T-cell (primary cell): ENCODE data around the gene SMAD5. TPM values are rescaled to one million over a fixed set of nuclear protein-coding genes. Genes with fewer than 3 reads are reported as not detected.

ENCODE experiments used
- ATAC-seq, 4 experiments: fragments of 200-7000 bp in 3 of 4; fragments of 150-1000 bp in 1 of 4; cut with Tn5 transposase; replicated peaks in 1 of 4; 1 replicate in 3 of 4; 2 replicates in 1 of 4; pipeline ENCODE4 v1.10.0; 2021; ENCODE audit warnings: moderate library complexity in 3 of 4, mild to moderate bottlenecking in 2 of 4, moderate number of reproducible peaks in 1 of 4
- CTCF ChIA-PET, 2 donors: fragments of 300-600 bp; sonication (Branson Sonifier 250); formaldehyde crosslinking; loops; one replicate each; lab custom pipeline; 2022; ENCODE audit warnings: antibody characterized with exemption in 2 of 2; lab: Charles Lee
- POLR2A ChIA-PET, 2 donors: fragments of 300-600 bp; sonication (Branson Sonifier 250); formaldehyde crosslinking; loops; one replicate each; lab custom pipeline; 2022; ENCODE audit warnings: antibody characterized with exemption in 2 of 2; lab: Charles Lee
- DNase-seq, 35 experiments: peaks; one replicate each; pipeline versions ENCODE4 v3.0.0 to v3.0.0-alpha.2; 2013 to 2023
- H3K27ac ChIP-seq: one replicate; pipeline ENCODE4 v1.5.1; 2013; ENCODE audit warnings: low read length
- H3K27me3 ChIP-seq, 2 experiments: replicated peaks in 1 of 2; 1 replicate in 1 of 2; 2 replicates in 1 of 2; pipeline versions ENCODE4 v1.6.1 to v1.7.0; 2013; ENCODE audit warnings: low read length in 1 of 2, mixed read lengths in 1 of 2; ENCODE audit not compliant: control insufficient read depth in 2 of 2, insufficient read depth in 2 of 2; ENCODE audit errors: extremely low read depth in 1 of 2
- H3K36me3 ChIP-seq, 2 donors: 1 replicate in 1 of 2; 2 replicates in 1 of 2; pipeline versions ENCODE4 v1.6.1 to v1.7.0; 2013; ENCODE audit warnings: low read length in 1 of 2; ENCODE audit not compliant: control insufficient read depth in 2 of 2, insufficient read depth in 1 of 2; ENCODE audit errors: extremely low read depth in 1 of 2
- H3K4me1 ChIP-seq, 2 experiments: 1 replicate in 1 of 2; 2 replicates in 1 of 2; pipeline versions ENCODE4 v1.6.1 to v1.7.0; 2013; ENCODE audit warnings: low read length in 2 of 2, mixed read lengths in 1 of 2; ENCODE audit not compliant: insufficient read depth in 2 of 2, control insufficient read depth in 1 of 2; ENCODE audit errors: extremely low read depth in 1 of 2
- H3K4me3 ChIP-seq, 2 donors: 1 replicate in 1 of 2; 2 replicates in 1 of 2; pipeline versions ENCODE4 v1.5.1 to v1.7.0; 2013; ENCODE audit warnings: mild to moderate bottlenecking in 2 of 2, low read length in 1 of 2, moderate library complexity in 1 of 2; ENCODE audit not compliant: control insufficient read depth in 1 of 2; ENCODE audit errors: extremely low read depth in 1 of 2
- H3K9me3 ChIP-seq: 2 replicates; pipeline ENCODE4 v1.7.0; 2013
- H3K27ac Mint-ChIP-seq, 2 donors: one replicate each; pipeline ENCODE4 v1.8.0; 2020 to 2021; ENCODE audit warnings: mild to moderate bottlenecking in 2 of 2, mixed read lengths in 2 of 2
- H3K27me3 Mint-ChIP-seq, 2 donors: one replicate each; pipeline ENCODE4 v1.8.0; 2021 to 2022; ENCODE audit warnings: mixed read lengths in 2 of 2
- H3K36me3 Mint-ChIP-seq: one replicate; pipeline ENCODE4 v1.8.0; 2021; ENCODE audit warnings: mixed read lengths
- H3K4me1 Mint-ChIP-seq, 3 donors: one replicate each; pipeline ENCODE4 v1.8.0; 2020 to 2022; ENCODE audit warnings: mixed read lengths in 3 of 3, mild to moderate bottlenecking in 1 of 3
- H3K4me3 Mint-ChIP-seq, 3 donors: one replicate each; pipeline ENCODE4 v1.8.0; 2020 to 2022; ENCODE audit warnings: mild to moderate bottlenecking in 3 of 3, mixed read lengths in 3 of 3, moderate library complexity in 3 of 3
- H3K9me3 Mint-ChIP-seq, 3 donors: one replicate each; pipeline ENCODE4 v1.8.0; 2020 to 2022; ENCODE audit warnings: mixed read lengths in 3 of 3
- WGBS: methylation state at CpG from one replicate; pipeline ENCODE4 v1.1.5; 2013; ENCODE audit warnings: missing lambda C conversion rate; ENCODE audit not compliant: insufficient coverage; 5-methylcytosine and 5-hydroxymethylcytosine counted together
- total RNA-seq, 35 experiments: library from RNA in 6 of 35; stranded (reverse) in 6 of 35; fragments of 120-200 nt in 1 of 35; gene quantifications; one replicate each; pipeline versions ENCODE4 v1.2.1 to v1.2.4 and lab custom pipeline; 2013 to 2026

Gene SMAD5
- total RNA-seq, 5 donors from 2014 or later (not counting 1 experiment from before 2014, with no cell fraction given) = 8.7 to 24.2 (median 18.4) TPM

DNA sequence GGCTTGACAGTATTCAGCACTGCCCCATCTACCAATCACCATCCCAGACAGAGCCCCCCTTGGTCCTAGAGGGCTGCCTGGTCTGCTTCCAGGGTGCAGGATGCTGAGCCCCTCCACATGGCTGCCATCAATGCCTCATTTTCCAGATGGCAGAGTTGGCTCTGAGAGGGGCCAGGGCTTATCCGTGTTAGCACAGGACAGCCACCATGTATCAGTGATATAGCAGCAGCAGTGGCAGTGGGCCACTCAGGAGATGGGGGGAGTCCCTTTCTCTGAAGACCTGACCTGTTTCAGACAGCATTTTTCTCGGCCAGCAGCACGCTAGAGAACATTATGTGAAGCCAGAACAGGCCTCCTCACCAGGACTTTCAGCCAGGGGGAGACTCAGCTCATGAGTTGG lies 61.9 kb downstream of the SMAD5 start:
- no peak overlapping the region for H3K4me3 ChIP-seq
- CTCF ChIA-PET = interaction anchor here in 1 of 2 donors (1.3 kb wide), 1 partner anchor 17 kb away, joined by 3 read pairs; no protein-coding TSS in a partner anchor
- no peak overlapping the region for H3K27ac Mint-ChIP-seq
- H3K4me1 ChIP-seq = peaks cover 0 to 4% of the 10 kb centered on the region in 2 experiments
- DNase-seq = no peak
- H3K27me3 Mint-ChIP-seq = peaks cover 37 to 63% of the 10 kb centered on the region in 2 donors
- H3K36me3 Mint-ChIP-seq = no peaks in the 10 kb centered on the region
- 53% methylated on average over 3 of the region's 3 CpGs for WGBS
- peaks cover 0 to 4% (median 1%) of the 10 kb centered on the region in 3 donors for H3K4me1 Mint-ChIP-seq
- H3K36me3 ChIP-seq = no peaks in the 10 kb centered on the region
- POLR2A ChIA-PET = no interaction called here
- H3K27ac ChIP-seq = no peak overlapping the region
- ATAC-seq = no peak
- H3K9me3 Mint-ChIP-seq = no peaks in the 10 kb centered on the region
- H3K4me3 Mint-ChIP-seq = no peak overlapping the region
- no peaks in the 10 kb centered on the region for H3K9me3 ChIP-seq
- H3K27me3 ChIP-seq = peaks cover 5 to 75% of the 10 kb centered on the region in 2 experiments

DNA sequence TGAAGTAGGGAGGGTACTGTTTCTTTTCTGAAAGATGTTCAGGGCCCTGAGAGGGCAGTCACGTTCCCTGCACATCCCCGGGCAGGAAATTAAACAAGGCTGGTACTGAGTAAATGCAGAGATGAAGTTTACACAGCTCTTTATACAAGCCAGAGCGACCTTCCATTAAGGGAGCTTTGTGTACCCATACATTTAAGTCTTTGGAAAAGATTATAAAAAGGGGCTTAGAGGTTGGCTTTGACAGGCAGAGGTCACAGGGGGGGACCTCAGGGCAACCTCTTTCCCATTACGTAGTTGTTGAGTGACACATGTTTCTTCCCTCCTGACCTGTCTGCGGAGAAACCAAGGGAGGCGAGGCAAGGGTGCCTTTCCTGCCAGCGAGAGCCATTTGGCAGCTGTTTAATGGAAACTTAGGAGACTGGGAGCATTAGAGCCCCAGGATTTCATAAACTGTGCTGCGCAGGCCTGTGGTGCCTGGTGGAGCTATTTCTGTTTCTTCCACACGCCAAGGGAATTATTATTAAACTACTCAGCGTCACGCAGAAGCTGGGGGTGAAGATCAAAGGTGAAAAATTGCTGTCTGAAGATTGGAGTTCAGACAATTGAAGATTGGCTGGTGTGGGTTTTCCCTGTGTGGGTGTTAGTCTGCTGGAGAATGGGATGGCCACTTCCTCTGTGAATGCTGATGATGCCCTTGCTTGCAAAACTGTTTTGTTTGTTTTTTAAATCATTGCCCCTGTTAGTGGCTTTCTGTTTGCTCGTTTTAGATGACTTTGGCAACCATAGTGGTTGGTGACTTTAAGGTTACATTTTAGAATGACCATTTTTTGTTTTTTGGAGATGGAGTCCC lies 63.6 kb downstream of the SMAD5 start:
- H3K4me3 ChIP-seq = no peak overlapping the region
- peaks cover 37 to 62% of the 10 kb centered on the region in 2 donors for H3K27me3 Mint-ChIP-seq
- no peaks in the 10 kb centered on the region for H3K9me3 ChIP-seq
- ChIA-PET POLR2A (no interaction called here), CTCF (no interaction called here)
- no peak overlapping the region for H3K27ac Mint-ChIP-seq
- H3K27ac ChIP-seq = no peak overlapping the region
- peaks cover 5 to 61% of the 10 kb centered on the region in 2 experiments for H3K27me3 ChIP-seq
- H3K36me3 Mint-ChIP-seq = no peaks in the 10 kb centered on the region
- 71% methylated on average over 3 of the region's 12 CpGs for WGBS
- no peak for ATAC-seq
- peaks cover 0 to 4% (median 1%) of the 10 kb centered on the region in 3 donors for H3K4me1 Mint-ChIP-seq
- H3K4me1 ChIP-seq = peaks cover 0 to 4% of the 10 kb centered on the region in 2 experiments
- DNase-seq = no peak
- H3K36me3 ChIP-seq = no peaks in the 10 kb centered on the region
- no peaks in the 10 kb centered on the region for H3K9me3 Mint-ChIP-seq
- no peak overlapping the region for H3K4me3 Mint-ChIP-seq

DNA sequence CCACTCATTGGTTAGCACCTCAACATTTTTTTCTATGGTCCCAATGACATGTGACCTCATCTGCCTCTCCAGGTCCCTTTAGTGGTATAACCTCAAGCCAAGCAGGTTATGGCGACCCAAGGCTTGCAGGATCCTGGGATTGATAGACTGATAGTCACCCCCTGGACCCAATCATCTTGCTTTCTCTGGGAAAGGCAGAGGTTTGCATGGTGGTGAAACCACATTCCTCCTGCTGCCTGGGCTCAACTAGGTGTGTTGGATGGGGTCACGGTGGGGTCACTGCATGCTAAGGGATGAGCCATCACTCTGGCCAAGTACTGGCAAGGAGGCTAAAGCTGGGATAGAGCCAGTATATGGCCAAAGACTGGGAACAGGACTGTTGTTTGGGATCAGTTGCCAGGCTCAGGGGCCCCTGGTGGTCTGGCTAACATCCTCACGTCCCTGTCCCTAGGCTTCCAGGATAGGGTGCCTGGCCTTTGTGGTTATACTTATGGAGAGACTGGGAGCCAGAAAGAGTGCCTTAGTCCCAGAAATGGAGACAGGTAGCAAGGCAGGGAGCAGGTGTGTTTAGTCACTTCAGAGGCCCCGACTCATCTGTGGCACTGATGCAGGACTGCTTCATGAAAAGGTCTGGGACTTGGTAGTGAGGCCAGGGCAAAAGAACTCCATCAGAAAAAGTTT lies 65.0 kb downstream of the SMAD5 start:
- Mint-ChIP-seq H3K27me3 (peaks cover 32 to 53% of the 10 kb centered on the region in 2 donors), H3K9me3 (no peaks in the 10 kb centered on the region), H3K4me3 (no peak overlapping the region), H3K27ac (no peak overlapping the region), H3K36me3 (no peaks in the 10 kb centered on the region), H3K4me1 (peaks cover 0 to 2% (median 0%) of the 10 kb centered on the region in 3 donors)
- CTCF ChIA-PET = no interaction called here
- WGBS = 81% methylated on average over 3 of the region's 4 CpGs
- Histone ChIP-seq H3K9me3 (no peaks in the 10 kb centered on the region), H3K4me1 (peaks cover 0 to 3% of the 10 kb centered on the region in 2 experiments), H3K36me3 (no peaks in the 10 kb centered on the region), H3K27me3 (peaks cover 8 to 49% of the 10 kb centered on the region in 2 experiments), H3K4me3 (no peak overlapping the region), H3K27ac (no peak overlapping the region)
- no peak for ATAC-seq
- DNase-seq = no peak
- POLR2A ChIA-PET = no interaction called here

DNA sequence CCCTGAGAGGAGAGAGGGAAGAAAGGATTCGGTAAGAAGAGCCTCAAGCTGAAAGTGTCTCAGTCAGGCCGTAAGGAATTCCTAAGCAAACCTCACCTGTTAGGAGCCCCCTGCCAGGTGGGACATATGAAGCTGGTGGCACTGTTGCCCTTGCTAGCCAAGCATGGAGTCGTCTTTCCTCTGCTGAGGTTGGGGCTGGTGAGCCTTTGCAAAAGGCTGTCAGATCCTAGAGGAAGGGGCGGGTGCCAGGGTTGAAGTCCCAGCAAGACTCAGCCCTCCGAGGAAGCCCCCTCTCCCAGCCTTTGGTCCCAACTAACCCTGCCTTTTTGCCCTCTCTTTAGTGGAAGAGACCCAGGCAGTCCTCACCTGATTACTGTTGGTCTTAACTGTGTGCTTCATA lies 65.8 kb downstream of the SMAD5 start:
- H3K4me1 Mint-ChIP-seq = no peaks in the 10 kb centered on the region
- H3K36me3 ChIP-seq = no peaks in the 10 kb centered on the region
- no peaks in the 10 kb centered on the region for H3K4me1 ChIP-seq
- H3K27me3 ChIP-seq = peaks cover 8 to 45% of the 10 kb centered on the region in 2 experiments
- H3K9me3 ChIP-seq = no peaks in the 10 kb centered on the region
- ATAC-seq (no peak), DNase-seq (no peak)
- ChIA-PET CTCF (no interaction called here), POLR2A (no interaction called here)
- H3K4me3 Mint-ChIP-seq = no peak overlapping the region
- peaks cover 35 to 48% of the 10 kb centered on the region in 2 donors for H3K27me3 Mint-ChIP-seq
- no peak overlapping the region for H3K27ac Mint-ChIP-seq
- no peaks in the 10 kb centered on the region for H3K36me3 Mint-ChIP-seq
- 95% methylated on average over 2 of the region's 5 CpGs for WGBS
- no peaks in the 10 kb centered on the region for H3K9me3 Mint-ChIP-seq
- no peak overlapping the region for H3K4me3 ChIP-seq
- no peak overlapping the region for H3K27ac ChIP-seq

DNA sequence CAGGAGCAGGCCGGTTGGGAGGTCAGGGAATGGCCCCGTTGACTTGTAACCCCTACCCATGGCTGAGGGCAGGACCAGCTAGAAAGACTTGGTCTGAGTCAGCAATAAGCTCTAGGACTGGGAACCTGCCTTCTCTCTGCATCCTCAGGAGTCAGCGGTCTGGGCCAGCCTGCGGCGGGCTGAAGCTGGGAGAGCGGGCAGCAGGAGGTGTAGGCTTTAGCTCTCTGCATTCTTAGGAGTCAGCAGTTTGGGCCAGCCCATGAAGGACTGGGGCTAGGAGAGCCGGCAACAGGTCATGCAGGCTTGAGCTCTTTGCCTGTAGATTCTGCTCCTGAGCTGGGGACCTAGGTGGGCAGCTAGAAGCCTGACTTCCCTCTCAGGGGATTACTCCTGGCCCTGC lies 66.8 kb downstream of the SMAD5 start:
- H3K4me1 Mint-ChIP-seq = no peaks in the 10 kb centered on the region
- Histone ChIP-seq H3K36me3 (no peaks in the 10 kb centered on the region), H3K27ac (no peak overlapping the region), H3K4me1 (no peaks in the 10 kb centered on the region), H3K9me3 (no peaks in the 10 kb centered on the region), H3K4me3 (no peak overlapping the region), H3K27me3 (peaks cover 3 to 40% of the 10 kb centered on the region in 2 experiments)
- H3K36me3 Mint-ChIP-seq = no peaks in the 10 kb centered on the region
- no peak for DNase-seq
- 87% methylated on average over 7 of the region's 7 CpGs for WGBS
- H3K27ac Mint-ChIP-seq = no peak overlapping the region
- ChIA-PET CTCF (no interaction called here), POLR2A (no interaction called here)
- no peak overlapping the region for H3K4me3 Mint-ChIP-seq
- ATAC-seq = no peak
- H3K9me3 Mint-ChIP-seq = no peaks in the 10 kb centered on the region
- H3K27me3 Mint-ChIP-seq = peaks cover 32 to 47% of the 10 kb centered on the region in 2 donors

DNA sequence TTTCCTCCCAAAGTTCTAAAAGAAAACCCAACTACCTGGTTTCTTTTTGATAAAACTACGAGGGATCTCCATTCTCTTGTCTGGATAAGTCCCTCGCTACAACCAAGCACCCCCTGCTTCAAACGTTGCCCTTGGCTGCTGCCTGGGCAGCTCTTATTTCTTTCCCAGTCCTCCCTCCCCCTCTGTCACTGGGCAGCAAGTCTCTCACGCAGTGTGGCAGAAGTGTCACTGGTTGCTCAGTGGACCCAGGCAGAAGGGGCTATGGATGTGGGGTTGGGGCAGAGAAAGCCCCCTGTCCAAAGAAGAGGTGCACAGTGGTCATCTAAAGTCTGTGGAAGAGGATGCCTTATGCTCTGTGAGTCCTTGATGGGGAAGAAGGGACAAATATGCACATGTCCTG lies 67.5 kb downstream of the SMAD5 start:
- Mint-ChIP-seq H3K27me3 (peaks cover 27 to 42% of the 10 kb centered on the region in 2 donors), H3K4me3 (no peak overlapping the region), H3K27ac (no peak overlapping the region), H3K36me3 (no peaks in the 10 kb centered on the region), H3K4me1 (no peaks in the 10 kb centered on the region), H3K9me3 (no peaks in the 10 kb centered on the region)
- Histone ChIP-seq H3K36me3 (no peaks in the 10 kb centered on the region), H3K27me3 (peaks cover 3 to 34% of the 10 kb centered on the region in 2 experiments), H3K4me3 (no peak overlapping the region), H3K27ac (no peak overlapping the region), H3K4me1 (no peaks in the 10 kb centered on the region), H3K9me3 (no peaks in the 10 kb centered on the region)
- WGBS = 76% methylated on average over 2 of the region's 4 CpGs
- ATAC-seq = no peak
- ChIA-PET POLR2A (no interaction called here), CTCF (no interaction called here)
- no peak for DNase-seq
